Activated T-cell treated with anti-CD3 and anti-CD28 coated beads, Interleukin-2, amount 50 U/mL, for 1 hour (primary cell): ENCODE data around the gene KCTD4.
"Not testable (repeated sequence)": the region's sequence is repeated elsewhere in the genome, so short reads cannot be mapped to it uniquely, and the experiment has no call there.

ENCODE experiments used
- DNase-seq: peaks from one replicate; pipeline ENCODE4 v3.0.0-alpha.2; 2020

The KCTD4 gene

DNA sequence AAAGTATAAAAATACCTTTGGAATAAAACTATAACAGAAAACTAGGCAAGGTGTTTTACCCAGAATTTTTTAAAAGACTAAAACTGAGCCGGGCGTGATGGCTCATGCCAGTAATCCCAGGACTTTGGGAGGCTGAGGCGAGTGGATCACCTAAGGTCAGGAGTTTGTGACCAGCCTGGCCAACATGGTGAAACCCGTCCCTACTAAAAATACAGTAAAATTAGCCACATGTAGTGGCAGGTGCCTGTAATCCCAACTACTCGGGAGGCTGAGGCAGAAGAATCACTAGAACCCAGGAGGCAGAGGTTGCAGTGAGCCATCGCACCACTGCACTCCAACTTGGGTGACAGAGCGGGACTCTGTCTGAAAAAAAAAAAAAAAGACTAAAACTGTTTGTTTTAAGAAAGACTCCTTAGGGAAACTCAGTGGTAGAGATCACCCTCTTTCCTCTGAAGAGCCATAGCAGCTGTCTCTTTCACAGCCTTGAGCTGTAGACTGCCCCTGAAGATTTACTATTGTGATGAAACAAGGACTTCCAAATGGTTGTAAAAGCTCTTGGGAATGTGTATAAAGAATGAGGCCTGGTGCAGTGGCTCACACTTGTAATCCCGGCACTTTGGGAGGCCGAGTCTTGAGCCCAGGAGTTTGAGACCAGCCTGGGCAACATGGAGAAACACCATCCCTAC is 14.7 kb upstream of the KCTD4 start:
- DNase-seq: no peak

DNA sequence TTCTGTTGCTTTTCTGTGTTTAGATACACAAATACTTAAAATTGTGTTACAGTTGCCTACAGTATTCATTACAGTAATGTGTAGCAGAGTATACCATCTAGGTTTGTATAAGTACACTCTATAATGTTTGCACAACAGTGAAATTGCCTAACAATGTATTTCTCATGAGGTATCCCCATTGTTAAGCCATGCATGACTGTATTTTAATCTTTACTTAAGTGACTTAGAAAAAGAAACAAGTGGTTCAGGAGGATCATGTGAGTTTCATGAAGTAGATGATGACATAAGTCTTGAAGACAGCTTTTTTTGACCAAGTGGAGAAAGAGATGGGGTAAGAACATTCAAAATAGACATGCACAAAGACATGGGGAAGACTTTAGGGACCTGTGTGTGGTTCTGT is 8.4 kb upstream of the KCTD4 start:
- DNase-seq: no peak

DNA sequence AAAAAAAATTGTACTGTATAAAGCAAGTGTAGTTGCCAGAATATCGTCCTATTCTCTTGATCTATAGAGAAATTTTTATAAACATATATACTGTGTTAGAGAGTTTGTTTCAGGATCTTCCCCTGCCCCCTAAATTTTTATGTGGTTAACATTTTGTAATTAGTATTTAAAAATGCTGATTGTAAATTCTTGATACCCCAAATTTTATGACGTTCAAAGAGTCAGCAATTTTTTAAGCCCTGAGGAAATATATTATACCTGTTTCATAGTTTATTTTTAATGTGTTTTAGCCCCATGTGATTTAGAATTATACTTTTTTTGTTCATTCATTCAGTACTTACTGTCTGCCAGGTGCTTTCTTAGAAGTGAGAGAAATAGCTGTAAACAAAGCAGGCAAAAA is 7.3 kb upstream of the KCTD4 start:
- DNase-seq: no peak

GRCh38 chr13:45207319-45207718 is 6.5 kb upstream of the KCTD4 start:
- no peak for DNase-seq

DNA sequence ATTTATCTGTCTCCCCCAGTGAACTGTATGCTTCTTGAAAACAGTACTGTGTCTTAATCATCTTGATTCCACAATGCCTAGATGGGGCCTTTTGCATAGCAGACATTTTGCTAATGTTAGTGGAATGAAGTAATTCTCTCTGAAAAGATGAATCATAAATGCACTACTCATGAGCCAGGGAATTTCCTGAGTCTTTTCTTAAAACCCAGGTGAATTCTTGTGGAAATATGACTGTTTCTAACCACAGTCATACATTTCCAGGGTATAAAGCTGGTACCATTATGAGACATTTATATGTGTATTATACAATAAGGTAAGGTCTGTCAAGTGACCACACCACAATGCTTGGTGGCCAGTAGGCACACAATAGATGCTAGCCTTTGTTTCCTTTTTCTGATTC is 5.5 kb upstream of the KCTD4 start:
- DNase-seq: no peak

DNA sequence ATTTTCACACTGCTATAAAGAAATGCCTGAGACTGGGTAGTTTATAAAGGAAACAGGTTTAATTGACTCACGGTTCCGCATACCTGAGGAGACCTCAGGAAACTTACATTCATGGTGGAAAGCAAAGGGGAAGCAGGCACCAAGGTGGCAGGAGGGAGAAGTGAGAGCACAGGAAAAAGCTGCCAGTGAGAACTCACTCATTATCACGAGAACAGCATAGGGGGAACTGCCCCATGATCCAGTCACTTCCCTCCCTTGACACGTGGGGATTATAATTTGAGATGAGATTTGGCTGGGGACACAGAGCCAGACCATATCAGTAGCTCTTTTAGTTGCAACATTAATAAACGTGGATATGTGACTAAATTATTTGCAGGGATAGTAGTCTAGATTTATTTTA is 4.3 kb upstream of the KCTD4 start:
- no peak for DNase-seq

DNA sequence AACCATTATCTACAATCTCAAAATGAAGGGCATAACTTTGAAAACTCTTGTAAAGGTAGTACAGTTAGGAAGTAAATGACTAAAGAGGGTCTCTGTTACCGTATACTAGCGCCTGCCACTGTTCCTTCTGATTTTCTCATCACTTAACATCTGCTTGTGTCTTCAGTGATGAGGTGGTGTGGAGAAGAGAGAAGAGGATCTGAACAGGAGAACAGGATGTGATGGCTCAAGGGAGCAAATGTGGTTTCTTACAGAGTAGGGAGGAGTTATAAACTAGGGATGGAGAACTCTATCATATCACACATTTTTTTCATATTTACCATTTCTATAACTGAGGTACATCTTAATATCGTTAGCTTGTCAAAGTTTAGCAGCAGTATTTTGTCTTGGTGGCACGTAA is 1.1 kb downstream of the KCTD4 start:
- no peak for DNase-seq

GRCh38 chr13:45198924-45199323 is 1.9 kb downstream of the KCTD4 start:
- DNase-seq: no peak

DNA sequence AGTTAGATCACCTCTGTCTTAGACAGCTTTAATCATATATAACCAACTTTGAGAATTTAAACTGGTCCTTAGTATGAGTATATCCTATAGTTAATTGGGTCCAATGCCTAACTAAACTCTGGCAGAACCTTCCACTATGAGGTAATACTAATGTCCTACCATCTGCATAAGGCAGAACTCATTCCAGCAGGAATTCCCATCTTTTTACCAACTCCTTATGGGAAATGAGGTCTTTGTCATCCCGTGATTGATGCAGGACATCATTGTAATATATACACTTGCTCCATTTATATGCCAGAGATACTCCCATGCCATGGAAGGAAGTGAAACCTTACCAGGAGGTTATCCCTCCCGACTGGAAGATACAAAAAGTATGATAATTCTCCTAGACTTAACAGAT is 2.8 kb downstream of the KCTD4 start:
- no peak for DNase-seq

GRCh38 chr13:45196622-45197021 is 4.2 kb downstream of the KCTD4 start:
- no peak for DNase-seq

- no peak for DNase-seq
Observed at GRCh38 chr13:45196096-45196495, 4.7 kb downstream of the KCTD4 start.

DNA sequence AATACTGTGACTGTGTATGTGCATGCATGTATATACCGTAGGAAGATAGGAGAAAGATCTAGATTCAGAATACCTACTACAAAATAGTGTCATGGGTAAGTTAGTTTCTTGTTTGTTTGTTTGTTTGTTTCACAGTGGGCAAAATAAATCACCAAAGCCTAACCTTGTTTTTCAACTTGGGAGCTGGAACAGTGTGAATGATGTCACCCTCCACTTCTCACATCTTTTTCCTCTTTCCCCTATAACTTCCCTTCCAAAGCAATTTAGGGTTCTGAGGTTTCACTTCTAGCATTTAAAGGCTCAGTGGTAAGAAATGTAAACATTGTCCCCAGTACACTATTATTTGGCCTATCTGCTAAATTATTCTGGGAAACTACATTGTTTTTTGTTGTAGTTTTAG is 5.4 kb downstream of the KCTD4 start:
- no peak for DNase-seq

GRCh38 chr13:45194081-45194939 is 6.5 kb downstream of the KCTD4 start:
- no peak for DNase-seq

GRCh38 chr13:45191874-45192273 is 9.0 kb downstream of the KCTD4 start:
- DNase-seq: no peak

GRCh38 chr13:45189511-45189910 is 11.3 kb downstream of the KCTD4 start:
- not testable (repeated sequence) for DNase-seq

- not testable (repeated sequence) for DNase-seq
Observed at GRCh38 chr13:45189077-45189476, 11.8 kb downstream of the KCTD4 start.

GRCh38 chr13:45185286-45185685 is 15.6 kb downstream of the KCTD4 start:
- DNase-seq: no peak

- no peak for DNase-seq
Observed at GRCh38 chr13:45184693-45185092, 16.2 kb downstream of the KCTD4 start.

- DNase-seq: no peak
Observed at GRCh38 chr13:45180713-45181601, 19.9 kb downstream of the KCTD4 start.

GRCh38 chr13:45180303-45180702 is 20.5 kb downstream of the KCTD4 start:
- no peak for DNase-seq

- no peak for DNase-seq
Observed at GRCh38 chr13:45179428-45179827, 21.4 kb downstream of the KCTD4 start.

- no peak for DNase-seq
Observed at GRCh38 chr13:45178349-45179162, 22.3 kb downstream of the KCTD4 start.

DNA sequence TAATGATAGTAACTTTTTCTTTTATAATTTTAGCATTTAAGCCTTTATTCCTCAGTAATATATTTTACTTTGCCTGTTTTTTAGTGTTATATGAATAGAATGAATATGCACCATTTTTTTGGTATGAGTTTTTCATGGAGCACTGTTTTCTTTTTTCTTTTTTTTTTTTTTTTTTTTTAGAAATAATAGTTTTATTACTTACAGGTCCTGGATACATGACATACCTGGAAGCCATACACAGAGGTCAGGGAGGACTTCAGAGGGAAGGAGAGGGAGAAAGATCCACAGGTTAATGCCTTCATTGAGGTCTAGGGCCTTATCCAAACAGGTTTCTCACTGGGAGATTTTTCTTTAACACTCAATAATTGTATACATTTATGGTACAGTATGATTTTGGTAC is 26.4 kb downstream of the KCTD4 start:
- DNase-seq: no peak
